Measurements from ENCODE around the gene AP2A2.

DNA sequence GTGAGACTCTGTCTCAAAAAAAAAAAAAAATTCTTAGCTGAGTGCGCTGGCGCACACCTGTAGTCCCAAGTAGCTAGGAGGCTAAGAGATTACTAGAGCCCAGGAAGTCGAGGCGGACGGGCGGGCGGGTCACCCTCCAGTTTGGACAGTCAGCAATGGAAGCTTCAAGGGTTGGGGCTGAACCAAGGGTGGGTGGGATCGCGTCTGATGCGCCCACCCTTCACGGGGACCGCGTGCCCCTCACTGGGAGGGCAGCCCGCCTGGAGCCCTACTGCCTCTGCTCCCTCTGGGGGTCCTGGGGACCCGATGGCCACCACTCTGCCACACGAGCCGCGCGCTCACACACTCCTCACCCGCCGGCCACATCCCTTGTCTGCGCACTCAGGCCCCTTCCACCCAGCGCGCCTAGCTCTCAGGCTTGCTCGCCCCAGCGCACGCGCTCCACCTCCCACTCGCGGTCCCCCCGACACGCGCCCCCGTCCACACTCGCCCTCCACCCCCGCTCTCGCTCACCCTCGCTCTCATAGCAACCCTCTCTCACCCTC lies 15.6 kb upstream of the AP2A2 start:
- TF ChIP-seq, protein P1, sequence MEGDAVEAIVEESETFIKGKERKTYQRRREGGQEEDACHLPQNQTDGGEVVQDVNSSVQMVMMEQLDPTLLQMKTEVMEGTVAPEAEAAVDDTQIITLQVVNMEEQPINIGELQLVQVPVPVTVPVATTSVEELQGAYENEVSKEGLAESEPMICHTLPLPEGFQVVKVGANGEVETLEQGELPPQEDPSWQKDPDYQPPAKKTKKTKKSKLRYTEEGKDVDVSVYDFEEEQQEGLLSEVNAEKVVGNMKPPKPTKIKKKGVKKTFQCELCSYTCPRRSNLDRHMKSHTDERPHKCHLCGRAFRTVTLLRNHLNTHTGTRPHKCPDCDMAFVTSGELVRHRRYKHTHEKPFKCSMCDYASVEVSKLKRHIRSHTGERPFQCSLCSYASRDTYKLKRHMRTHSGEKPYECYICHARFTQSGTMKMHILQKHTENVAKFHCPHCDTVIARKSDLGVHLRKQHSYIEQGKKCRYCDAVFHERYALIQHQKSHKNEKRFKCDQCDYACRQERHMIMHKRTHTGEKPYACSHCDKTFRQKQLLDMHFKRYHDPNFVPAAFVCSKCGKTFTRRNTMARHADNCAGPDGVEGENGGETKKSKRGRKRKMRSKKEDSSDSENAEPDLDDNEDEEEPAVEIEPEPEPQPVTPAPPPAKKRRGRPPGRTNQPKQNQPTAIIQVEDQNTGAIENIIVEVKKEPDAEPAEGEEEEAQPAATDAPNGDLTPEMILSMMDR (IDR thresholded peaks at IDR 0.05) = no peak
- TF ChIP-seq EZH2 (IDR thresholded peaks at IDR 0.05; ENCODE audit: borderline replicate concordance, insufficient read depth, low read depth, low read length, poor library complexity, severe bottlenecking) = no peak

All from B cell (primary cell).